Measurements from ENCODE around the gene RAB1B.

The RAB1B gene

GRCh38 chr11:66326261-66327111 lies 58.0 kb downstream of the RAB1B start:
- POLR2A ChIA-PET, result interaction anchor here (1.0 to 1.3 kb wide), 2 partner anchors 14 to 15 kb away, joined by 3 to 5 read pairs; no protein-coding TSS in a partner anchor
- CTCF ChIA-PET, result interaction anchor here (0.9 to 1.2 kb wide), 2 partner anchors 14 to 15 kb away, joined by 5 to 10 read pairs; no protein-coding TSS in a partner anchor

More at GRCh38 chr11:66326261-66327111, 58.0 kb downstream of the RAB1B start:
- no peak for DNase-seq (ENCODE audit: extremely low spot score)
- no peak for TF ChIP-seq ZNF384 (IDR thresholded peaks at IDR 0.05)
- TF ChIP-seq SP1 (IDR thresholded peaks at IDR 0.05), result no peak
- TF ChIP-seq NFRKB (IDR thresholded peaks at IDR 0.05), result no peak
- no peak for TF ChIP-seq FOXK2 (IDR thresholded peaks at IDR 0.05)
- no peak for TF ChIP-seq ARNT (IDR thresholded peaks at IDR 0.05)
- no peak for TF ChIP-seq L3MBTL2 (conservative IDR thresholded peaks at IDR 0.05)
- no peak for TF ChIP-seq ELF4 (IDR thresholded peaks at IDR 0.05)
- no peak for TF ChIP-seq CTBP1 (IDR thresholded peaks at IDR 0.05; ENCODE audit: borderline replicate concordance)
- no peak for TF ChIP-seq SUZ12 (IDR thresholded peaks at IDR 0.05)
